Measurements from ENCODE around the gene ZMYND10.

DNA sequence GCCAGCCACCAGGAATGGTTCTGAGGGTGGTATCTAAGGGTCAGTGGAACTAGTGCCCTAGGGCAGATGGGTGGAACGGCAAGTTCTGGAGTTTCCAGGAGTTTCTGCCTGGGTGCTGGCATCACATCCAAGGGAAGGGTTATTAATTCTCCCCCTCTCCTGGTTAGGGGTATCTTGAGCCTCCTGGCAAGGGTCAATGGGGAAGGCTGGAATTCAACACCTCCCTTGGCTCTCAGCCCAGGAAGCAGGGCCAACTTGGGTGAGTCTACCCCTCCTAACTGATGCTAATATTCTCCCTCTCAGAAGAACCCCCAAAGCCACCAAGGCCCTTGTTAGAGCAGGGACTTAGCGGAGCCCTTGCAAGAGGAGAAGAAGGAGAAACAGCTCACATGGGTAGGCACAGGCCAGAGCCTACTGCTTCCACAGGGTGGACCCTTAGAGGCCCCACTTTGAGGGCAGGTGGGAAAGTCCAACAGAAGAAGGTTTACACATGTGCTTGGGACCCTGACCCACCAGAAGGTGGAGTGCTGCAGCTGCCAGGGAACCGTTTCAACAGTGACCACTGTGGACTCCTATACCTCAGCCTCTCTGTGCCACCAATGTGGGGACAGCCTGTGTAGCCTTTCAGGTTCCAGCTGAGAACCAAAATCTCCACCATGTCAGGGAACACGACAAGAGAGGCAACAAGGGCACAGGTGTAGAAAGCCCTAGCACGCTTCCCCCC is 10.5 kb upstream of the ZMYND10 start:
- TF ChIP-seq, protein P1, sequence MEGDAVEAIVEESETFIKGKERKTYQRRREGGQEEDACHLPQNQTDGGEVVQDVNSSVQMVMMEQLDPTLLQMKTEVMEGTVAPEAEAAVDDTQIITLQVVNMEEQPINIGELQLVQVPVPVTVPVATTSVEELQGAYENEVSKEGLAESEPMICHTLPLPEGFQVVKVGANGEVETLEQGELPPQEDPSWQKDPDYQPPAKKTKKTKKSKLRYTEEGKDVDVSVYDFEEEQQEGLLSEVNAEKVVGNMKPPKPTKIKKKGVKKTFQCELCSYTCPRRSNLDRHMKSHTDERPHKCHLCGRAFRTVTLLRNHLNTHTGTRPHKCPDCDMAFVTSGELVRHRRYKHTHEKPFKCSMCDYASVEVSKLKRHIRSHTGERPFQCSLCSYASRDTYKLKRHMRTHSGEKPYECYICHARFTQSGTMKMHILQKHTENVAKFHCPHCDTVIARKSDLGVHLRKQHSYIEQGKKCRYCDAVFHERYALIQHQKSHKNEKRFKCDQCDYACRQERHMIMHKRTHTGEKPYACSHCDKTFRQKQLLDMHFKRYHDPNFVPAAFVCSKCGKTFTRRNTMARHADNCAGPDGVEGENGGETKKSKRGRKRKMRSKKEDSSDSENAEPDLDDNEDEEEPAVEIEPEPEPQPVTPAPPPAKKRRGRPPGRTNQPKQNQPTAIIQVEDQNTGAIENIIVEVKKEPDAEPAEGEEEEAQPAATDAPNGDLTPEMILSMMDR (IDR thresholded peaks at IDR 0.05), result no peak
- TF ChIP-seq EP300 (IDR thresholded peaks at IDR 0.05), result no peak
- TF ChIP-seq POLR2A (IDR thresholded peaks at IDR 0.05), result no peak
